ENCODE data around the gene CGRRF1.

The CGRRF1 gene

GRCh38 chr14:54577977-54578376 lies 68.3 kb downstream of the CGRRF1 start:
- DNase-seq (ENCODE audit: low read depth in 2 of 2) = no peak

DNA sequence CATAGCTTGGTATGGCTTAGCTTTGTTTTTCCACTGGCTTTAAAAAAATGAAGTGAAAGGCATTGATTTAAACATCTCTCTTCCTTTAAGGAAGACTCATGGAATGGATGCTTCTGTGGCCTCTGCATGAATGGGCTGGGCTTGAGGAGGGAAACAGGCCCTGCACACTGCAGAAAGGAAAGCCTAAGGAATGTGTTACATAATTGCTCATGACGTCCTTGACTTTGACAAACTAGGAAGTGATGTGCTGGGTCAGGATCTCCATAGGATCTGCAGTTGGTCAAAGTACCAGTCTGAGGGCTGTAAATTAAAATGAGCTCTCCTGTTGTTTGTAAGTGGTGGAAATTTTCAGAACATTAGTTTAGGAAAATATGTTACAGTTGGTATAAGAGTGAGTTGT lies 69.9 kb downstream of the CGRRF1 start:
- DNase-seq (ENCODE audit: low read depth in 2 of 2) = no peak

DNA sequence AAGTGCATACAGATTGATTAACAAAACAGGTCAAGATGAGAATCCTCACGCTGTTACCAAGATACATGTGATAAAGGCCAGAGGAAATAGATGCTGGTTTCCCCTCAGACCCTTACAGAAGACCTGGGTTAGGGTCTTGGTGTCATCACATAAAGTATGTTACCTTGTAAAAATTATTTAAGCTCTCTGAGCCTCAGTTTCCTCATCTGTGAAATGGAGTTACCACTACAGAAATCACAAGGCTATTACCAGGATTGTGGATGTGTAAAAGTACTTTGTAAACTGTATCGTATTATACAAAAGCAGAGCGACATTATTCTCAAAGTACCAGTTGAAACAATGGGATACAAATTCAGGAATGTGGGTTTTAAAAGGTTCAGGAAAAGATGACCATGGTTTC lies 71.2 kb downstream of the CGRRF1 start:
- DNase-seq (ENCODE audit: low read depth in 2 of 2) = no peak

DNA sequence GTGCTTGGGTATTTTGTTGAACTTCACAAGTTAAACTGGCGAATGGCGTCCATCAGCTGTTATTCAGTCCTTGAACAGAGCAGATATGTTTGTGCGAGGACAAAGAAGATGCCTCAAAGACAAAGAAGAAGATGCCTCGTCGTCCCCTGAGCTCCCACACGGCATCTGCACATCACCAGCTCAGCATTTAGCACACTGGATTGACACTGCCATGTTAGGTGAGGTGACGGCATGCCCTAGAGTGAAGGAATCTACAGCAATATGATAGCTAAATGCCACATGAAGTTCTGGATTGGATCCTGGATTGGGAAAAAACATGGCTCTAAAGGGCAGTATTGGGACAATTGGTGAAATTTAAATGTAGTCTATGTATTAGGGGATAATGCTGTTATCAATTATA lies 72.6 kb downstream of the CGRRF1 start:
- DNase-seq (ENCODE audit: low read depth in 2 of 2) = no peak

GRCh38 chr14:54584097-54584496 lies 74.4 kb downstream of the CGRRF1 start:
- no peak for DNase-seq (ENCODE audit: low read depth in 2 of 2)

GRCh38 chr14:54585214-54585613 lies 75.5 kb downstream of the CGRRF1 start:
- DNase-seq (ENCODE audit: low read depth in 2 of 2) = no peak
